SJCRH30 (cell line): Measurements from ENCODE around the gene PSENEN. TPM values are rescaled to one million over a fixed set of nuclear protein-coding genes. Genes with fewer than 3 reads are reported as not detected.
A peak's percentile ranks its signal among the peaks of the same experiment; 100 is the strongest.

ENCODE experiments used
- DNase-seq, 2 experiments: peaks; one replicate each; pipeline ENCODE4 v3.0.0-alpha.2; 2015 to 2020
- H3K27ac ChIP-seq: fragments of 250-450 bp; sonication (Bioruptor Pico); 2 replicates; pipeline ENCODE4 v1.5.1; 2020; ENCODE audit warnings: mild to moderate bottlenecking, moderate library complexity
- H3K27me3 ChIP-seq: fragments of 250-450 bp; sonication (Bioruptor Pico); 2 replicates; pipeline ENCODE4 v1.5.1; 2020; ENCODE audit warnings: mild to moderate bottlenecking, moderate library complexity
- H3K36me3 ChIP-seq: fragments of 250-450 bp; sonication (Bioruptor Pico); 2 replicates; pipeline ENCODE4 v1.5.1; 2020; ENCODE audit warnings: mild to moderate bottlenecking, moderate library complexity
- H3K4me1 ChIP-seq: fragments of 250-450 bp; sonication (Bioruptor Pico); 2 replicates; pipeline ENCODE4 v1.5.1; 2020; ENCODE audit warnings: mild to moderate bottlenecking, moderate library complexity
- H3K4me3 ChIP-seq: fragments of 250-450 bp; sonication (Bioruptor Pico); 2 replicates; pipeline ENCODE4 v1.5.1; 2020; ENCODE audit warnings: mild to moderate bottlenecking, moderate library complexity
- H3K9me3 ChIP-seq: fragments of 250-450 bp; sonication (Bioruptor Pico); replicated peaks from 2 replicates; pipeline ENCODE4 v1.5.1; 2020; ENCODE audit warnings: mild to moderate bottlenecking, moderate library complexity
- total RNA-seq: library from RNA; depleted of rRNA; stranded (reverse); fragments of >200 nt; shearing (Covaris generic); gene quantifications from 2 replicates; pipeline ENCODE4 v1.2.3, GENCODE V29; 2014; rRNA removed

Gene PSENEN
- 37.7 and 47.2 TPM in 2 replicates for total RNA-seq

DNA sequence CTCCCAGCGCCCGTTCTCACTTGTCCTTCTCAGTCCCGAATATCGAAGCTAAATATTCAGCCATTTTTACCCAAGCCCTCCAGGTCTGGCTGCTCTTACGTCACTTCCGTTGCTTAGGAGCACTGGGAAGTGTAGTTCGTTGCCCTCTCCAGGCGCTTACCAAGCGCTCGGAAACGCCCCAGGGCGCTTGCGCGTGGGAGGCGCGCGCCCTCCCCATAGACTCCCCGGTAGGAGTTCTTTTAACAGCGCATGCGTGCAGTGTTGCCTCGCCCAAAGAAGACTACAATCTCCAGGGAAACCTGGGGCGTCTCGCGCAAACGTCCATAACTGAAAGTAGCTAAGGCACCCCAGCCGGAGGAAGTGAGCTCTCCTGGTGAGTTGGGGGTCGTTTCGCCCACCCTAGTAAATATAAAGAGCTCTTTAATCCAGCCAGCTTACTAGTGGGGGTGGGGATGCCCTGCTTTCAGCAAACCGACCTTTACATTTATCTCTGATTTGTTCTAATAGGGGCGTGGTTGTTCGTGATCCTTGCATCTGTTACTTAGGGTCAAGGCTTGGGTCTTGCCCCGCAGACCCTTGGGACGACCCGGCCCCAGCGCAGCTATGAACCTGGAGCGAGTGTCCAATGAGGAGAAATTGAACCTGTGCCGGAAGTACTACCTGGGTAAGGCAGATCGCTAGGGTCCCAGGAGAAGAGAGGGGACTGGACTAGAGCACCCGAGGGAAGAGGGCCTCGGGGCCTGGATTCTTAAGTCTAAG is at the start of gene PSENEN, which contains the start of gene U2AF1L4:
Gene PSENEN, plus strand, starts transcription at position 324 of the 759 bp plus-strand sequence. Its CDS starts 280 bp downstream, at position 604.
Gene U2AF1L4, minus strand, starts transcription at position 91 of the 759 bp plus-strand sequence. Its CDS starts 27 bp downstream, at position 64.
- Histone ChIP-seq H3K27me3 (no peaks in the 10 kb centered on the region), H3K27ac (peak within 1 kb of the TSS; percentile 87), H3K4me3 (peak within 1 kb of the TSS; percentile 74), H3K4me1 (0 out of 2 replicates have a peak, but pooled peaks cover 5% of the 10 kb centered on the region), H3K9me3 (no peaks in the 10 kb centered on the region), H3K36me3 (no peaks in the 10 kb centered on the region)
- DNase-seq: peak; percentile 98 to 100

DNA sequence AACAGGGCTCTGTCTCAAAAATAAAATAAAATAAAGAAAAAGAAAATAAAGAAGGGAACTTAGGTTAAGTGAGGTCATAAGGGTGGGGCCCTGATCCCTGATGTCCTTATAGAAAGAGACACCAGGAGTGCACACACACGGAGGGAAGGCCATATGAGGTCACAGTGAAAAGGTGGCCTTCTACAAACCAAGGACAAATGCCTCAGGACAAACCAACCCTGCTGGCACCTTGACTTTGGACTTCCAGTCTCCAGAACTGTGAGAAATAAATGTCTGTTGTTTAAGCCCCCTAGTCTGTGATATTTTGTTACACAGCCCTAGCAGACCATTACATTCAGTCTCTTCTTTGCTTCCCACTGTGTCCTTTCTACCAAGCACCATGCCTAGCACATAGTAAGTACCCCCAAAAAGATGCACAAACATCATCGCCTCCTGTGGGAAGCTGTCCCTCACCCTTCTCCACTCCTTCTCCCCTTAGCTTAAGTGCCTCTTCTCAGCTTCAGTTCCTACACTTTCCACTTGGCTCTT is 49.5 kb upstream of the PSENEN start:
- Histone ChIP-seq H3K27me3 (no peaks in the 10 kb centered on the region), H3K4me1 (no peaks in the 10 kb centered on the region), H3K4me3 (no peak overlapping the region), H3K9me3 (no peaks in the 10 kb centered on the region), H3K36me3 (no peaks in the 10 kb centered on the region), H3K27ac (no peak overlapping the region)
- DNase-seq: no peak

DNA sequence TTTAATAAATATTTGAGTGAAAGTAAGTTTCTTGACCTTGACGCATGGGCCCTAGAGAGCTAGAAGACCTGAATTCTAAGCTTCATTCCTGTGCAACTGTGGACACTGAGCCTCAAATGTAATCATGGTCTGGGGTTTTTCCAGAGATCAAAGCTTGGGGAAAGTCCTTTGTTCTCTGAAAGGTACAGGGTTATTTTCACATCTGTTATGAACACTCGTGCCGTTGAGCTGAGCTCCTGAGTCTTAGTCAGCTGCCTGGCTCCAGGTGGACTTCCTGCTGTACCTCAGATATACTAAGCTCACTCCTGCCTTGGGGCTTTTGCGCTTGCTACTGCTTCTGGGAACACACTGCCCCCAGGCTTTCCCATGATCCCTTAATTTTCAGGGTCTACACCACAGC is 48.6 kb upstream of the PSENEN start:
- no peak for DNase-seq
- Histone ChIP-seq H3K27me3 (no peaks in the 10 kb centered on the region), H3K4me3 (no peak overlapping the region), H3K9me3 (no peaks in the 10 kb centered on the region), H3K4me1 (no peaks in the 10 kb centered on the region), H3K36me3 (no peaks in the 10 kb centered on the region), H3K27ac (no peak overlapping the region)

DNA sequence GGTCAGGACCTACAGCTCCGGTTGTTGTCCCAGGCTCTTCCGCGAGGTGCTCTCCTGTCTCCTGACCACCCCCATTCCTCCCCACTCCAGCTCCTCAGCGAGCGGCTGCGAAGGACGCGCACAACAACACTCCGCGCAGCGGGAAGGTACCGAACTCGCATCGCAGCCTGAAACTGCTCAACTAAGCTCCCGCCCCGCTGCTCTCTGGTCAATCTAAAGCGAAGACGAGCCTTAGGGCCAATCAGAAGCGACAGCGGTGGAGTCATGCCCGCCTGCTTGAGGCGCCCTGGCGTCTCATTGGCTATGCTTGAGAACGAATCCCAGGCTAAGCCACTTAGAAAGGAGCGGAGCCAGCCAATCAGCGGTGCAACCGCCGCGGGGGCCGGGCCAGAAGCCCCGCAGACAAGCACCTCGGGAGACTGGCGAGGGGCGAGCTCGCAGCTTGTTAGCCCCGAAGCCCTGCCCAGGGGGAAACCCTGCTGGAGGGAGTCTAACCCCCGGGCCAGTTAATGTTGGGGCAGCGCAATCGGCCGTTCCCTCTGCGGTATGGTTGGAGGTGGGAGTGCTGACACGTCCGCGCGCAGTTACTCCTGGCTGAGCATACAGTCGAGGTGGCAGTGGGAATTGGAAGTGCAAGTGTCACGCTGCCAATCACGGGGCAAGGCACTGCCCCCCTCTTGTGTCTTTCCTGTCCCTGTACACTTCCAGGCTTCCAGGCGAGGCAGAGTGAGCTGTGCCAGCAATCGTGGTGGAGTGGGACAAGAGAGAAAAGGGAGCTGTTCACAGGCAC is 43.0 kb upstream of the PSENEN start:
- peak overlapping the region; percentile 58 for H3K4me3 ChIP-seq
- H3K9me3 ChIP-seq: no peaks in the 10 kb centered on the region
- DNase-seq: peak; percentile 97 to 98
- no peaks in the 10 kb centered on the region for H3K27me3 ChIP-seq
- no peaks in the 10 kb centered on the region for H3K36me3 ChIP-seq
- H3K4me1 ChIP-seq: no peaks in the 10 kb centered on the region
- no peak overlapping the region for H3K27ac ChIP-seq

- Histone ChIP-seq H3K36me3 (no peaks in the 10 kb centered on the region), H3K9me3 (no peaks in the 10 kb centered on the region), H3K4me3 (no peak overlapping the region), H3K27ac (no peak overlapping the region), H3K4me1 (no peaks in the 10 kb centered on the region), H3K27me3 (no peaks in the 10 kb centered on the region)
- DNase-seq: no peak
Measured at GRCh38 chr19:35703343-35703742, 42.1 kb upstream of the PSENEN start.

GRCh38 chr19:35704218-35704617 is 41.2 kb upstream of the PSENEN start, which contains the start of gene ZBTB32:
ZBTB32 (plus strand) TSS chr19:35704558; CDS start chr19:35714627, 10,069 bp downstream.
- peak; percentile 31 to 53 for DNase-seq
- Histone ChIP-seq H3K27ac (no peak within 1 kb of the TSS), H3K27me3 (no peaks in the 10 kb centered on the region), H3K36me3 (no peaks in the 10 kb centered on the region), H3K4me3 (no peak within 1 kb of the TSS), H3K4me1 (no peaks in the 10 kb centered on the region), H3K9me3 (no peaks in the 10 kb centered on the region)

DNA sequence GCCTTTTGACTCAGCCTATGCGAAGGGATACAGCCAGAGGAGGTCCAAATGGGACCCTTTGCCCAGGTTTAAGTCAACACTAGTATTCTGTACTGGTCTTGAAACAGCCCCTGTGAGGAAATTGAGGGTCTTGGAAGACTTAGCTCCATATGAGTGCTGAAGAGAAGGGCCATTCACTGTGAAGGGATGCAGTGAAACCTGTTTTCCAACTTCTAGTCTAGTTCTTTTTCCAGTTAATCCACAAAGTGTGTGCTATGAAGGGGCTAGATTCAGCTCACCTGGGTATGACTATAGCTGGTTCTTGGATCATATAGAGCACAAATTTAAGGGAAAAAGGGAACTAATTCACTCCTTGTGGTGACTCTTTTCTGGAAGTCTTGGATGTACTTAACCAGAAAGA is 37.1 kb upstream of the PSENEN start:
- Histone ChIP-seq H3K27ac (no peak overlapping the region), H3K4me1 (no peaks in the 10 kb centered on the region), H3K4me3 (no peak overlapping the region), H3K36me3 (no peaks in the 10 kb centered on the region), H3K27me3 (no peaks in the 10 kb centered on the region; the same call in 1 of the 2 replicates), H3K9me3 (no peaks in the 10 kb centered on the region)
- no peak for DNase-seq

GRCh38 chr19:35710784-35711723 is 34.4 kb upstream of the PSENEN start:
- Histone ChIP-seq H3K4me1 (peaks cover 3% of the 10 kb centered on the region; the same call in 1 of the 2 replicates), H3K4me3 (no peak overlapping the region), H3K36me3 (no peaks in the 10 kb centered on the region), H3K27ac (no peak overlapping the region), H3K27me3 (no peaks in the 10 kb centered on the region; the same call in 1 of the 2 replicates), H3K9me3 (no peaks in the 10 kb centered on the region)
- no peak for DNase-seq

DNA sequence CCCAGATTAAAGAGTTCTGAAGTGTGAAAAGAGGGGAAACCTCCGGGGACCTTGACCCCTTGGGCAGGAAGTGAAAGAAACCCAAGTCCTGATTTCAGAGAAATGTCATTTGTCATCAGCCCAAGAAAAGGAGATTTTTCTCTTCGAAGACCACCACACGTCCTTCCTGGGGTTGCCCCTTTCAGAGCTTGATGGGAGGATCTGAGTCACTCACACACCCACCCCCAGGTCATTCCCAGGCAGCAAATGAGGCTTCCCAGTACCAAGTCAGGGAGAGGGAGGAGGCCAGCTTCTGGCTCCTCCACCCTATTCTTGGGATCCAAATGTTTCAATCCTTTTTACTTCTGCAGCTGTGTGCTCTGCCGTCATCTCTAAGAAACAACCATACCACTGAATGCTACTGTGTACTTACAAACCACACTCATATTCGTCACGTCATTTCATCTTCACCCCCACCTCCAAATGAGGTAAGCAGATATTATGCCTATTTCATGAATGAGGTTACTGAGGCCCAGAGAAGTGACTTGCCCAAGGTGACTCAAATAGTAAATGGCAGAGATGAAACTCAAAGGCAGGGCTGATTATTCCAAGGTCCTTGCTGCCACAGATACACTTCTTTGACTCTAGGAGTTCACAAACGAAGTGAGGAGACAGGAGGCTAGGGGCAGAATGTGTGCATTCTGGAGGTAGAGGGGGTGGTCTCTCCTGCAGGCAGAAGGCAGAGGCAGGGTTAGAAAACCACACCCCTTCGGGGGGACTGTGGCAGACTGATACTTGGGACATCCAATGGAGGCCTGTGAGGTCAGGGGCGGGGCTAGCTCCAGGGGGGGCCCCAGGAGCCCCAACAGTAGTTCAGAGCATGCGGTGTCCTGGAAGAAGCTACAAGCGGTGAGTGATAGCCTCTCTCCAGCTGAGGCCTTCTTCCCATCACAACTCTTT is 32.6 kb upstream of the PSENEN start:
- no peaks in the 10 kb centered on the region for H3K9me3 ChIP-seq
- H3K36me3 ChIP-seq: no peaks in the 10 kb centered on the region
- no peak for DNase-seq
- no peaks in the 10 kb centered on the region; the same call in 1 of the 2 replicates for H3K27me3 ChIP-seq
- H3K27ac ChIP-seq: no peak overlapping the region
- H3K4me3 ChIP-seq: no peak overlapping the region
- H3K4me1 ChIP-seq: peaks cover 4% of the 10 kb centered on the region; the same call in 1 of the 2 replicates

DNA sequence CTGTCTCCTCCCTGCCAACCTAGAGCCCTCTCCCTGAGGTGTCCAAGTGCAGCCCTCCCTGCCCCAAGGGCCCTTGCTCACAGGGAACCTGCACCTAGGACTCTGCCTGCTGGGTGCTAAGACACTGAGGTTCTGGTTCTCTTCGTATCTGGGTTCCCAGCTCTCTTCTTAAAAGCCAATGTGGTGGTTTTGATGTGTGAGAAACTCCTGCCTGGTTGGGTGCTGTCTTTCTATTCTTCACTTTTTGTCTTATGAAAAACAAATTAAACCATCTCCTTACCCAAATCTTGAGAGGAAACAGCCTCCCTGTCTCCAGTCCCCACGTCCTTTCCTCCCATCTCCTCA is 32.0 kb upstream of the PSENEN start:
- DNase-seq: no peak
- Histone ChIP-seq H3K27ac (no peak overlapping the region), H3K9me3 (no peaks in the 10 kb centered on the region), H3K36me3 (no peaks in the 10 kb centered on the region), H3K4me3 (no peak overlapping the region), H3K27me3 (no peaks in the 10 kb centered on the region; the same call in 1 of the 2 replicates), H3K4me1 (peaks cover 4% of the 10 kb centered on the region; the same call in 1 of the 2 replicates)

- H3K27ac ChIP-seq: no peak overlapping the region
- no peaks in the 10 kb centered on the region for H3K9me3 ChIP-seq
- no peak for DNase-seq
- no peaks in the 10 kb centered on the region for H3K36me3 ChIP-seq
- no peak overlapping the region for H3K4me3 ChIP-seq
- no peaks in the 10 kb centered on the region; the same call in 1 of the 2 replicates for H3K27me3 ChIP-seq
- peaks cover 7% of the 10 kb centered on the region; the same call in 1 of the 2 replicates for H3K4me1 ChIP-seq
Measured at GRCh38 chr19:35713904-35714495, 31.5 kb upstream of the PSENEN start.

- H3K9me3 ChIP-seq: no peaks in the 10 kb centered on the region
- H3K4me1 ChIP-seq: peaks cover 9% of the 10 kb centered on the region; the same call in 1 of the 2 replicates
- no peak for DNase-seq
- H3K36me3 ChIP-seq: no peaks in the 10 kb centered on the region
- no peak overlapping the region for H3K4me3 ChIP-seq
- no peaks in the 10 kb centered on the region; the same call in 1 of the 2 replicates for H3K27me3 ChIP-seq
- no peak overlapping the region for H3K27ac ChIP-seq
Measured at GRCh38 chr19:35714601-35715354, 30.7 kb upstream of the PSENEN start.
